HFFc6 (cell line): ENCODE results near the gene ATP2C2. TPM values are rescaled to one million over a fixed set of nuclear protein-coding genes. Genes with fewer than 3 reads are reported as not detected.

ENCODE experiments used
- DNase-seq: peaks from one replicate; pipeline ENCODE4 v3.0.0-alpha.2; 2018
- H3K27ac Mint-ChIP-seq: 2 replicates; pipeline ENCODE4 v1.8.0; 2020; ENCODE audit warnings: mild to moderate bottlenecking, mixed read lengths
- H3K27me3 Mint-ChIP-seq: 2 replicates; pipeline ENCODE4 v1.8.0; 2021; ENCODE audit warnings: mild to moderate bottlenecking, moderate library complexity, mixed read lengths; ENCODE audit not compliant: insufficient read depth
- H3K36me3 Mint-ChIP-seq: 2 replicates; pipeline ENCODE4 v1.8.0; 2021; ENCODE audit warnings: low read depth, mixed read lengths
- H3K4me1 Mint-ChIP-seq: 2 replicates; pipeline ENCODE4 v1.8.0; 2020; ENCODE audit warnings: low read depth, mixed read lengths
- H3K4me3 Mint-ChIP-seq: 2 replicates; pipeline ENCODE4 v1.8.0; 2020; ENCODE audit warnings: mild to moderate bottlenecking, moderate library complexity, mixed read lengths
- H3K9me3 Mint-ChIP-seq: 2 replicates; pipeline ENCODE4 v1.8.0; 2020; ENCODE audit warnings: mild to moderate bottlenecking, mixed read lengths
- CTCF ChIP-seq: fragments of 200-600 bp; sonication (generic); IDR thresholded peaks from 2 replicates; pipeline ENCODE4 v1.5.0; 2021; ENCODE audit warnings: antibody characterized with exemption, mild to moderate bottlenecking
- total RNA-seq, 6 experiments: library from RNA; stranded (reverse); fragmentation: NEBNext Ultra II Directional; extraction: Animal tissue kit (Norgen Biotek cat#: 25700); gene quantifications; 2 replicates in 1 of 6; 3 replicates in 5 of 6; pipeline ENCODE4 v1.2.3, GENCODE V29; 2021

The ATP2C2 gene
- total RNA-seq, 6 experiments from 2014 or later = not detected

GRCh38 chr16:84511180-84511800, 143.0 kb downstream of the ATP2C2 start:
- Mint-ChIP-seq H3K36me3 (no peaks in the 10 kb centered on the region), H3K27ac (peak overlapping the region; percentile 47), H3K4me1 (peaks cover 36% of the 10 kb centered on the region), H3K4me3 (peak overlapping the region; percentile 51; the same call in 1 of the 2 replicates), H3K27me3 (no peaks in the 10 kb centered on the region; the same call in 1 of the 2 replicates), H3K9me3 (no peaks in the 10 kb centered on the region)
- TF ChIP-seq CTCF = peak; percentile 100
- peak; percentile 76 for DNase-seq

- peaks cover 41% of the 10 kb centered on the region for H3K4me1 Mint-ChIP-seq
- no peaks in the 10 kb centered on the region for H3K36me3 Mint-ChIP-seq
- no peak for TF ChIP-seq CTCF
- peak overlapping the region; percentile 13; the same call in 1 of the 2 replicates for H3K27ac Mint-ChIP-seq
- no peak overlapping the region; the same call in 1 of the 2 replicates for H3K4me3 Mint-ChIP-seq
- H3K27me3 Mint-ChIP-seq = peaks cover 3% of the 10 kb centered on the region
- no peak for DNase-seq
- H3K9me3 Mint-ChIP-seq = no peaks in the 10 kb centered on the region
These were observed 143.5 kb downstream of the ATP2C2 start for GRCh38 chr16:84511831-84512230.

- no peak for TF ChIP-seq CTCF
- peak; percentile 65 for DNase-seq
- Mint-ChIP-seq H3K9me3 (no peaks in the 10 kb centered on the region), H3K27me3 (peaks cover 3% of the 10 kb centered on the region), H3K27ac (peak overlapping the region; percentile 47), H3K36me3 (no peaks in the 10 kb centered on the region; the same call in 1 of the 2 replicates), H3K4me3 (peak overlapping the region; percentile 45), H3K4me1 (peaks cover 45% of the 10 kb centered on the region)
These were observed 144.8 kb downstream of the ATP2C2 start for GRCh38 chr16:84513123-84513522.

GRCh38 chr16:84513666-84514065, 145.3 kb downstream of the ATP2C2 start:
- Mint-ChIP-seq H3K4me1 (peaks cover 49% of the 10 kb centered on the region), H3K4me3 (no peak overlapping the region), H3K27me3 (peaks cover 3% of the 10 kb centered on the region), H3K27ac (peak overlapping the region; percentile 47; the same call in 1 of the 2 replicates), H3K36me3 (no peaks in the 10 kb centered on the region; the same call in 1 of the 2 replicates), H3K9me3 (no peaks in the 10 kb centered on the region)
- no peak for DNase-seq
- TF ChIP-seq CTCF = no peak

Other genes with a start within 250 kb of the ATP2C2 start
- 10 to 100 TPM; 14.8 to 18.8 (median 17.2) TPM for gene HSDL1, start 223.4 kb upstream of the ATP2C2 start, total RNA-seq
- not detected for gene DNAAF1, start 223.2 kb upstream of the ATP2C2 start, total RNA-seq
- 10 to 100 TPM; 22.0 to 30.4 (median 25.7) TPM for gene TAF1C, start 181.5 kb upstream of the ATP2C2 start, total RNA-seq
- not detected for gene ADAD2, start 177.4 kb upstream of the ATP2C2 start, total RNA-seq
- gene KCNG4, start 128.5 kb upstream of the ATP2C2 start, total RNA-seq = not detected
- 10 to 100 TPM in 2 of 6 experiments, 1 to 10 TPM in 4; 2.4 to 34.5 (median 2.8) TPM for gene WFDC1, start 73.7 kb upstream of the ATP2C2 start, total RNA-seq
- gene MEAK7, start 136.1 kb downstream of the ATP2C2 start, total RNA-seq = 10 to 100 TPM; 45.6 to 57.3 (median 50.8) TPM
- 100 to 1,000 TPM; 580 to 681 (median 632) TPM for gene COTL1, start 249.5 kb downstream of the ATP2C2 start, total RNA-seq